Nephron progenitor cell (in vitro differentiated cells): ENCODE data around the gene SMCO2.
A peak's percentile ranks its signal among the peaks of the same experiment; 100 is the strongest.

Source experiments
- DNase-seq: peaks from one replicate; pipeline ENCODE4 v3.0.0; 2021
- H3K27ac Mint-ChIP-seq: 2 replicates; pipeline ENCODE4 v1.8.0; 2021; ENCODE audit warnings: mild to moderate bottlenecking, moderate library complexity, mixed read lengths
- H3K27me3 Mint-ChIP-seq: 2 replicates; pipeline ENCODE4 v1.8.0; 2021; ENCODE audit warnings: mild to moderate bottlenecking, low read depth, mixed read lengths; ENCODE audit not compliant: poor library complexity
- H3K36me3 Mint-ChIP-seq: 2 replicates; pipeline ENCODE4 v1.8.0; 2021; ENCODE audit warnings: low read depth, mixed read lengths
- H3K4me1 Mint-ChIP-seq: 2 replicates; pipeline ENCODE4 v1.8.0; 2021; ENCODE audit warnings: mixed read lengths
- H3K4me3 Mint-ChIP-seq: 2 replicates; pipeline ENCODE4 v1.8.0; 2021; ENCODE audit warnings: mild to moderate bottlenecking, moderate library complexity, mixed read lengths
- H3K9me3 Mint-ChIP-seq: 2 replicates; pipeline ENCODE4 v1.8.0; 2021; ENCODE audit warnings: mild to moderate bottlenecking, moderate library complexity, mixed read lengths
- TF ChIP-seq, protein P1 (sequence below): fragments of 200-600 bp; sonication (generic); IDR thresholded peaks from 2 replicates; pipeline ENCODE4 v1.5.0; 2021; ENCODE audit warnings: antibody characterized with exemption

The SMCO2 gene

GRCh38 chr12:27424631-27425230, 21.8 kb upstream of the SMCO2 start:
- no peak for DNase-seq
- no peak overlapping the region for H3K27ac Mint-ChIP-seq

DNA sequence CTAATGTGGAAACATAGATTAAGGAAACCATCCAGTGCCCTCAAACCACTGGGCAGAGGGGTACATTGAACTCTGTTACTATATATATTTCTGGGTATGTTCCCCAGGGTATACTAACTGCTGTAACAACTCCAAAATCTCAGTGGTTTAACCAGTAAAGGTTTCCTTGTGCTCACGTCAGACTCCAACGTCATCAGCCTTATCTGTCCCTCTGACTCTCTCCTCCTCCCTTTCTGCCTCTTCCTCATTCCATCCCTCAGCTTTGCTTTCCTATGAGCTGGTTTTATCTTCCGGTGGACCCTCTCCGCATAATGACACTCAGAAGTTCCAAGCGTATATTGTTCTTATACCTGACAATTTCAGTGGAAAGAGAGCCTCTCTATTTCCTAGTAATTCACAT, 21.2 kb upstream of the SMCO2 start:
- Mint-ChIP-seq H3K9me3 (no peaks in the 10 kb centered on the region), H3K27ac (peak overlapping the region; percentile 37), H3K4me3 (no peak overlapping the region), H3K4me1 (peaks cover 5% of the 10 kb centered on the region), H3K36me3 (peaks cover 6% of the 10 kb centered on the region), H3K27me3 (no peaks in the 10 kb centered on the region)
- DNase-seq = no peak
- TF ChIP-seq, protein P1, sequence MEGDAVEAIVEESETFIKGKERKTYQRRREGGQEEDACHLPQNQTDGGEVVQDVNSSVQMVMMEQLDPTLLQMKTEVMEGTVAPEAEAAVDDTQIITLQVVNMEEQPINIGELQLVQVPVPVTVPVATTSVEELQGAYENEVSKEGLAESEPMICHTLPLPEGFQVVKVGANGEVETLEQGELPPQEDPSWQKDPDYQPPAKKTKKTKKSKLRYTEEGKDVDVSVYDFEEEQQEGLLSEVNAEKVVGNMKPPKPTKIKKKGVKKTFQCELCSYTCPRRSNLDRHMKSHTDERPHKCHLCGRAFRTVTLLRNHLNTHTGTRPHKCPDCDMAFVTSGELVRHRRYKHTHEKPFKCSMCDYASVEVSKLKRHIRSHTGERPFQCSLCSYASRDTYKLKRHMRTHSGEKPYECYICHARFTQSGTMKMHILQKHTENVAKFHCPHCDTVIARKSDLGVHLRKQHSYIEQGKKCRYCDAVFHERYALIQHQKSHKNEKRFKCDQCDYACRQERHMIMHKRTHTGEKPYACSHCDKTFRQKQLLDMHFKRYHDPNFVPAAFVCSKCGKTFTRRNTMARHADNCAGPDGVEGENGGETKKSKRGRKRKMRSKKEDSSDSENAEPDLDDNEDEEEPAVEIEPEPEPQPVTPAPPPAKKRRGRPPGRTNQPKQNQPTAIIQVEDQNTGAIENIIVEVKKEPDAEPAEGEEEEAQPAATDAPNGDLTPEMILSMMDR = no peak

More at GRCh38 chr12:27424631-27425230, 21.8 kb upstream of the SMCO2 start:
- TF ChIP-seq, protein P1 = peak; percentile 30
- H3K4me1 Mint-ChIP-seq = peaks cover 5% of the 10 kb centered on the region
- peaks cover 10% of the 10 kb centered on the region for H3K36me3 Mint-ChIP-seq
- H3K9me3 Mint-ChIP-seq = peaks cover 2% of the 10 kb centered on the region
- H3K27me3 Mint-ChIP-seq = no peaks in the 10 kb centered on the region
- H3K4me3 Mint-ChIP-seq = no peak overlapping the region

DNA sequence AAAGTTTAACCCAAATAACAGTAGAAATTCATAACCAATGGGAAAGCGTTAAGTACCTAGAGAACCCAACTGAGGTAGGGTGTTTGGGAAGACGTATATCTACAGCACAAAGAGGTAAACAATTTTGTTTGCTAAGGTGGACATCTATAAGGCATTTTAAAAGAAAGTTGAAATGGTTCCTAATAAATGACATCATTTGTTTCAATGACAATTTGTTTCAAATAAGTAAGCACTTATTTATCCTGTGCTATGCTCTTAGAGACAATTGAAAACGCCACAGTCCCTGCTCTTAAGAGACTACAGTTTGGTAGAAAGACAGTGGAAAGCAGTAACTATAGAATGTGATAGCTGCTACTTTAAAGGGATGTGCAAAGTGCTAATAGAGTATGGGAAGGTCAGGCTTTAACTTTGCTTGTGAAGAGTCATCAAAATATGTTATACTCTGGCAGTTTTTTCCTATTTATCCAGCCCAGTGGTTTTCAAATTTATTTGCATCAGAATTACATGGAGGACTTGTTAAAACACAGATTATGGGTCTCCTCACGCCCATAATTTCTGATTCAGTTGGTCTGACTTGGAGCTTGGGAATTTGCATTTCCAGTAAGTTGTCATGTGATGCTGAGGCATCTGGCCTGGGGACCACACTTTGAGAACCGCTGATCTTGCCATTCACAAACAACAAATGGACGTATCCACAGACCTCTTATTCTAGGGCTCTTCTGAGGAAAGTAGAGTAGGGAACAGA, 19.6 kb upstream of the SMCO2 start:
- Mint-ChIP-seq H3K4me1 (peaks cover 5% of the 10 kb centered on the region), H3K4me3 (no peak overlapping the region), H3K27me3 (no peaks in the 10 kb centered on the region), H3K36me3 (no peaks in the 10 kb centered on the region), H3K27ac (no peak overlapping the region), H3K9me3 (peaks cover 7% of the 10 kb centered on the region)
- TF ChIP-seq, protein P1 = no peak
- no peak for DNase-seq

DNA sequence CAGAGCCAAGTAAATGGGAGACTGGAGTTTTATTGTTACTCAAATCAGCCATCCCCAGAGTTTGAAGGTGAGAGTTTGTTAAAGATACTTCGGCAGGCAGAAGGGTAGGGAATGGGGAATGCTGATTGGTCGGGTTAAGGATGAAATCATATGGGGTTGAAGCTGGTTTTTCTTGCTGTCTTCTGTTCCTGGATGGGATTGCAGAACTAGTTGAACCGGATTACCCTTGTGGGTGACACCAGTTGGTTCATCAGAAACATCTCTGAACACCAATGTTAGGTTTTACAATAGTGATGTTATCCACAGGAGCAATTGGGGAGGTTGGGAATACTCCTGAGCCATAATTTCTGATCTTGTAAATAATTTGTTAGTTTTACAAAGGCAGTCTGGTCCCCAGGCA, 18.7 kb upstream of the SMCO2 start:
- TF ChIP-seq, protein P1 = no peak
- Mint-ChIP-seq H3K4me3 (no peak overlapping the region), H3K36me3 (no peaks in the 10 kb centered on the region), H3K4me1 (peaks cover 5% of the 10 kb centered on the region), H3K27me3 (no peaks in the 10 kb centered on the region), H3K9me3 (peaks cover 8% of the 10 kb centered on the region), H3K27ac (no peak overlapping the region)
- no peak for DNase-seq

GRCh38 chr12:27428466-27428865, 18.1 kb upstream of the SMCO2 start:
- H3K27ac Mint-ChIP-seq = no peak overlapping the region
- peaks cover 5% of the 10 kb centered on the region for H3K4me1 Mint-ChIP-seq
- peaks cover 8% of the 10 kb centered on the region for H3K9me3 Mint-ChIP-seq
- H3K27me3 Mint-ChIP-seq = no peaks in the 10 kb centered on the region
- TF ChIP-seq, protein P1 = no peak
- no peak overlapping the region for H3K4me3 Mint-ChIP-seq
- H3K36me3 Mint-ChIP-seq = no peaks in the 10 kb centered on the region
- no peak for DNase-seq

- Mint-ChIP-seq H3K9me3 (peaks cover 8% of the 10 kb centered on the region), H3K27me3 (no peaks in the 10 kb centered on the region), H3K36me3 (no peaks in the 10 kb centered on the region), H3K4me3 (no peak overlapping the region), H3K27ac (no peak overlapping the region), H3K4me1 (peaks cover 2% of the 10 kb centered on the region)
- TF ChIP-seq, protein P1 = no peak
- no peak for DNase-seq
These were observed 16.9 kb upstream of the SMCO2 start for GRCh38 chr12:27429606-27430005.
